ENCODE data around the gene HSPG2. TPM values are rescaled to one million over a fixed set of nuclear protein-coding genes. Genes with fewer than 3 reads are reported as not detected.
"Not testable (repeated sequence)": the region's sequence is repeated elsewhere in the genome, so short reads cannot be mapped to it uniquely, and the experiment has no call there.

Gene HSPG2
- total RNA-seq (10 to 100 TPM in 3 of 5 experiments, 1 to 10 TPM in 2; 8.0 to 20.8 (median 10.0) TPM), polyA plus RNA-seq (1 to 10 TPM; 1.0 TPM), total RNA-seq (28.1 reads per million, percentile 58 among the genes with 10 or more reads in this experiment)

GRCh38 chr1:21937034-21937371 is at the start of gene HSPG2:
TSS of gene HSPG2 (minus strand) at chr1:21937310. CDS start at chr1:21937217, 93 bp downstream.
- POLR2A ChIA-PET = interaction anchor here (1.3 kb wide), 2 partner anchors 27 to 168 kb away, joined by 3 to 9 read pairs; no protein-coding TSS in a partner anchor
- H3K4me3 ChIP-seq (ENCODE audit: low read length) = peak within 1 kb of the TSS; percentile 47

GRCh38 chr1:21986386-21986785 is 49.3 kb upstream of the HSPG2 start:
- H3K4me1 ChIP-seq (ENCODE audit: control insufficient read depth in 2 of 2, insufficient read depth in 2 of 2, low read length in 2 of 2); DNase-seq; H3K36me3 ChIP-seq (ENCODE audit: control insufficient read depth in 2 of 3, insufficient read depth in 3 of 3, low read length in 3 of 3); POLR2A ChIA-PET; H3K9me3 ChIP-seq (ENCODE audit: control insufficient read depth in 2 of 3, low read length in 3 of 3); H3K4me3 ChIP-seq (ENCODE audit: low read length); H3K27ac Mint-ChIP-seq; H3K27me3 Mint-ChIP-seq; H3K27ac ChIP-seq (ENCODE audit: low read depth, low read length); H3K27me3 ChIP-seq (ENCODE audit: control insufficient read depth in 2 of 2, insufficient read depth in 2 of 2, low read length in 2 of 2); H3K4me1 Mint-ChIP-seq; H3K36me3 Mint-ChIP-seq; intact Hi-C loops (cut with micrococcal nuclease); ATAC-seq; CTCF ChIA-PET; H3K9me3 Mint-ChIP-seq; H3K4me3 Mint-ChIP-seq: not testable (repeated sequence)

More at GRCh38 chr1:21937034-21937371, at the start of gene HSPG2:
- ATAC-seq = no peak
- H3K36me3 ChIP-seq (ENCODE audit: control insufficient read depth in 2 of 3, insufficient read depth in 3 of 3, low read length in 3 of 3) = no peaks in the 10 kb centered on the region
- H3K4me1 Mint-ChIP-seq = peaks cover 13 to 42% (median 23%) of the 10 kb centered on the region in 7 donors
- peak within 1 kb of the TSS; percentile 81 to 97 (median 92) for H3K4me3 Mint-ChIP-seq
- no peaks in the 10 kb centered on the region for H3K9me3 ChIP-seq (ENCODE audit: control insufficient read depth in 2 of 3, low read length in 3 of 3)
- peaks cover 0 to 44% (median 0%) of the 10 kb centered on the region in 5 donors for H3K27me3 Mint-ChIP-seq
- peaks cover 0 to 5% (median 0%) of the 10 kb centered on the region in 5 donors for H3K36me3 Mint-ChIP-seq
- peak within 1 kb of the TSS; percentile 46 to 95 (median 85) for H3K27ac Mint-ChIP-seq
- intact Hi-C loops (cut with micrococcal nuclease) = loop anchor here (1.0 to 10.0 kb wide), 4 partner anchors 20 to 154 kb away; partner anchors contain the start of genes LDLRAD2 (in 1 of the 2) and USP48 (in 1 of the 2)
- H3K4me1 ChIP-seq (ENCODE audit: control insufficient read depth in 2 of 2, insufficient read depth in 2 of 2, low read length in 2 of 2) = peaks cover 0 to 25% of the 10 kb centered on the region in 2 donors
- no peak for DNase-seq
- peak within 1 kb of the TSS; percentile 60 for H3K27ac ChIP-seq (ENCODE audit: low read depth, low read length)
- peaks cover 0 to 3% (median 0%) of the 10 kb centered on the region in 11 donors for H3K9me3 Mint-ChIP-seq
- H3K27me3 ChIP-seq (ENCODE audit: control insufficient read depth in 2 of 2, insufficient read depth in 2 of 2, low read length in 2 of 2) = no peaks in the 10 kb centered on the region
- CTCF ChIA-PET = no interaction called here

- POLR2A ChIA-PET, H3K36me3 Mint-ChIP-seq: not testable (repeated sequence)
These were observed 48.8 kb upstream of the HSPG2 start for GRCh38 chr1:21985893-21986292.

GRCh38 chr1:21983539-21983938 is 46.4 kb upstream of the HSPG2 start:
- POLR2A ChIA-PET; H3K27me3 ChIP-seq (ENCODE audit: control insufficient read depth in 2 of 2, insufficient read depth in 2 of 2, low read length in 2 of 2): not testable (repeated sequence)

More at GRCh38 chr1:21985893-21986292, 48.8 kb upstream of the HSPG2 start:
- H3K27me3 ChIP-seq (ENCODE audit: control insufficient read depth in 2 of 2, insufficient read depth in 2 of 2, low read length in 2 of 2); H3K4me1 ChIP-seq (ENCODE audit: control insufficient read depth in 2 of 2, insufficient read depth in 2 of 2, low read length in 2 of 2); CTCF ChIA-PET; H3K27me3 Mint-ChIP-seq; intact Hi-C loops (cut with micrococcal nuclease); ATAC-seq; DNase-seq; H3K36me3 ChIP-seq (ENCODE audit: control insufficient read depth in 2 of 3, insufficient read depth in 3 of 3, low read length in 3 of 3); H3K4me3 Mint-ChIP-seq; H3K27ac Mint-ChIP-seq; H3K4me1 Mint-ChIP-seq; H3K4me3 ChIP-seq (ENCODE audit: low read length); H3K27ac ChIP-seq (ENCODE audit: low read depth, low read length); H3K9me3 ChIP-seq (ENCODE audit: control insufficient read depth in 2 of 3, low read length in 3 of 3); H3K9me3 Mint-ChIP-seq: not testable (repeated sequence)

GRCh38 chr1:21982122-21982521 is 45.0 kb upstream of the HSPG2 start:
- POLR2A ChIA-PET; H3K4me3 ChIP-seq (ENCODE audit: low read length); H3K4me1 ChIP-seq (ENCODE audit: control insufficient read depth in 2 of 2, insufficient read depth in 2 of 2, low read length in 2 of 2); intact Hi-C loops (cut with micrococcal nuclease); CTCF ChIA-PET; H3K27me3 Mint-ChIP-seq; H3K27ac Mint-ChIP-seq; H3K9me3 Mint-ChIP-seq; H3K27ac ChIP-seq (ENCODE audit: low read depth, low read length); H3K4me1 Mint-ChIP-seq; H3K36me3 ChIP-seq (ENCODE audit: control insufficient read depth in 2 of 3, insufficient read depth in 3 of 3, low read length in 3 of 3); H3K4me3 Mint-ChIP-seq; H3K27me3 ChIP-seq (ENCODE audit: control insufficient read depth in 2 of 2, insufficient read depth in 2 of 2, low read length in 2 of 2); H3K9me3 ChIP-seq (ENCODE audit: control insufficient read depth in 2 of 3, low read length in 3 of 3); H3K36me3 Mint-ChIP-seq; ATAC-seq: not testable (repeated sequence)
- DNase-seq = peak in 1 of 9 donors; percentile 12

More at GRCh38 chr1:21983539-21983938, 46.4 kb upstream of the HSPG2 start:
- H3K9me3 ChIP-seq (ENCODE audit: control insufficient read depth in 2 of 3, low read length in 3 of 3); H3K9me3 Mint-ChIP-seq; H3K4me1 Mint-ChIP-seq; H3K27me3 Mint-ChIP-seq; intact Hi-C loops (cut with micrococcal nuclease); H3K27ac Mint-ChIP-seq; H3K4me3 Mint-ChIP-seq; H3K4me3 ChIP-seq (ENCODE audit: low read length); H3K36me3 ChIP-seq (ENCODE audit: control insufficient read depth in 2 of 3, insufficient read depth in 3 of 3, low read length in 3 of 3); H3K27ac ChIP-seq (ENCODE audit: low read depth, low read length); DNase-seq; H3K36me3 Mint-ChIP-seq; ATAC-seq; H3K4me1 ChIP-seq (ENCODE audit: control insufficient read depth in 2 of 2, insufficient read depth in 2 of 2, low read length in 2 of 2): not testable (repeated sequence)
- CTCF ChIA-PET = interaction anchor here (0.6 kb wide), 1 partner anchor 88 kb away, joined by 3 read pairs; no protein-coding TSS in a partner anchor

- H3K4me1 Mint-ChIP-seq; H3K27me3 Mint-ChIP-seq; H3K36me3 Mint-ChIP-seq; H3K27ac ChIP-seq (ENCODE audit: low read depth, low read length); POLR2A ChIA-PET; DNase-seq; H3K27me3 ChIP-seq (ENCODE audit: control insufficient read depth in 2 of 2, insufficient read depth in 2 of 2, low read length in 2 of 2); H3K36me3 ChIP-seq (ENCODE audit: control insufficient read depth in 2 of 3, insufficient read depth in 3 of 3, low read length in 3 of 3); H3K4me3 ChIP-seq (ENCODE audit: low read length); H3K9me3 Mint-ChIP-seq; CTCF ChIA-PET; H3K4me3 Mint-ChIP-seq; intact Hi-C loops (cut with micrococcal nuclease); ATAC-seq; H3K9me3 ChIP-seq (ENCODE audit: control insufficient read depth in 2 of 3, low read length in 3 of 3); H3K27ac Mint-ChIP-seq; H3K4me1 ChIP-seq (ENCODE audit: control insufficient read depth in 2 of 2, insufficient read depth in 2 of 2, low read length in 2 of 2): not testable (repeated sequence)
These were observed 44.1 kb upstream of the HSPG2 start for GRCh38 chr1:21981253-21981652.

- H3K36me3 ChIP-seq (ENCODE audit: control insufficient read depth in 2 of 3, insufficient read depth in 3 of 3, low read length in 3 of 3); H3K4me3 Mint-ChIP-seq; DNase-seq; H3K27ac ChIP-seq (ENCODE audit: low read depth, low read length); H3K27ac Mint-ChIP-seq; POLR2A ChIA-PET; H3K27me3 ChIP-seq (ENCODE audit: control insufficient read depth in 2 of 2, insufficient read depth in 2 of 2, low read length in 2 of 2); H3K27me3 Mint-ChIP-seq; H3K4me3 ChIP-seq (ENCODE audit: low read length); H3K9me3 ChIP-seq (ENCODE audit: control insufficient read depth in 2 of 3, low read length in 3 of 3); H3K4me1 Mint-ChIP-seq; intact Hi-C loops (cut with micrococcal nuclease); CTCF ChIA-PET; H3K9me3 Mint-ChIP-seq; H3K4me1 ChIP-seq (ENCODE audit: control insufficient read depth in 2 of 2, insufficient read depth in 2 of 2, low read length in 2 of 2); H3K36me3 Mint-ChIP-seq: not testable (repeated sequence)
- ATAC-seq = peak; percentile 66
These were observed 43.6 kb upstream of the HSPG2 start for GRCh38 chr1:21980515-21981220.

All from naive thymus-derived CD4-positive, alpha-beta T cell (primary cell).